GM10248 (cell line): Measurements from ENCODE around the gene FTMT.
"Not testable (repeated sequence)": the region's sequence is repeated elsewhere in the genome, so short reads cannot be mapped to it uniquely, and the experiment has no call there.

Source experiments
- CTCF ChIA-PET: fragments of 300-600 bp; sonication (Branson Sonifier 250); formaldehyde crosslinking; extraction: SDS; loops from one replicate; lab custom pipeline; 2021; ENCODE audit warnings: antibody characterized with exemption; lab: Yijun Ruan, JAX
- POLR2A ChIA-PET: fragments of 350-650 bp; sonication (Branson Sonifier 250); formaldehyde crosslinking; extraction: SDS; loops from one replicate; lab custom pipeline; 2020; ENCODE audit warnings: antibody characterized with exemption; lab: Yijun Ruan, JAX
- DNase-seq: peaks from one replicate; pipeline ENCODE4 v3.0.0; 2012; ENCODE audit errors: extremely low spot score
- TF ChIP-seq, protein P1 (sequence below): IDR thresholded peaks from 2 replicates; pipeline ENCODE4 v1.5.1; 2012; ENCODE audit warnings: mild to moderate bottlenecking, low read depth; ENCODE audit errors: extremely low read depth, missing control alignments, control extremely low read depth

The FTMT gene

DNA sequence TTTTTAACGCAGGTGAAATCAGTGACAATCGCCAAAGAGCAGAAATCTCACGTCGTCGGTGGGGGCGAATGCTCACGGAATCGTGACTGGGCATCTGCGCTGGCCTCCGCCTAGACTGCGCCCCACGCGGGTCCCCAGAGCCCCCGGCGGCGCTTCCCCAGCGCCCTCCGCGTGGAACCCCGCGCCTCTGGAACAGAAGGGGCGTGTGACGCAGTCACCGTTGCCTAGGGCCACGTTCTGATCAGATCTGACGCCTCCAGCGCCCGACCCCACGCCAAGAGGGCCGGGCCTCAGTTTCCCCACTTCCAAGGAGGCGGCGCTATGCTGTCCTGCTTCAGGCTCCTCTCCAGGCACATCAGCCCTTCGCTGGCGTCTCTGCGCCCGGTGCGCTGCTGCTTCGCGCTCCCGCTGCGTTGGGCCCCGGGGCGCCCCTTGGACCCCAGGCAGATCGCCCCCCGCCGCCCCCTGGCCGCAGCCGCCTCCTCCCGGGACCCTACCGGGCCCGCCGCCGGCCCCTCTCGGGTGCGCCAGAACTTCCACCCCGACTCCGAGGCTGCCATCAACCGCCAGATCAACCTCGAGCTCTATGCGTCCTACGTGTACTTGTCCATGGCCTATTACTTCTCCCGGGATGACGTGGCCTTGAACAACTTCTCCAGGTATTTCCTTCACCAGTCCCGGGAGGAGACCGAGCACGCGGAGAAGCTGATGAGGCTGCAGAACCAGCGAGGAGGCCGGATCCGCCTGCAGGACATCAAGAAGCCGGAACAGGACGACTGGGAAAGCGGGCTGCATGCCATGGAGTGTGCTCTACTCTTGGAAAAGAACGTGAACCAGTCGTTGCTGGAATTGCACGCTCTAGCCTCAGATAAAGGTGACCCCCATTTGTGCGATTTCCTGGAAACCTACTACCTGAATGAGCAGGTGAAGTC, at the start of gene FTMT:
TSS of gene FTMT (plus strand) at position 240 of the 932 bp plus-strand sequence. CDS start at position 322, 82 bp downstream.
- TF ChIP-seq, protein P1, sequence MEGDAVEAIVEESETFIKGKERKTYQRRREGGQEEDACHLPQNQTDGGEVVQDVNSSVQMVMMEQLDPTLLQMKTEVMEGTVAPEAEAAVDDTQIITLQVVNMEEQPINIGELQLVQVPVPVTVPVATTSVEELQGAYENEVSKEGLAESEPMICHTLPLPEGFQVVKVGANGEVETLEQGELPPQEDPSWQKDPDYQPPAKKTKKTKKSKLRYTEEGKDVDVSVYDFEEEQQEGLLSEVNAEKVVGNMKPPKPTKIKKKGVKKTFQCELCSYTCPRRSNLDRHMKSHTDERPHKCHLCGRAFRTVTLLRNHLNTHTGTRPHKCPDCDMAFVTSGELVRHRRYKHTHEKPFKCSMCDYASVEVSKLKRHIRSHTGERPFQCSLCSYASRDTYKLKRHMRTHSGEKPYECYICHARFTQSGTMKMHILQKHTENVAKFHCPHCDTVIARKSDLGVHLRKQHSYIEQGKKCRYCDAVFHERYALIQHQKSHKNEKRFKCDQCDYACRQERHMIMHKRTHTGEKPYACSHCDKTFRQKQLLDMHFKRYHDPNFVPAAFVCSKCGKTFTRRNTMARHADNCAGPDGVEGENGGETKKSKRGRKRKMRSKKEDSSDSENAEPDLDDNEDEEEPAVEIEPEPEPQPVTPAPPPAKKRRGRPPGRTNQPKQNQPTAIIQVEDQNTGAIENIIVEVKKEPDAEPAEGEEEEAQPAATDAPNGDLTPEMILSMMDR: no peak
- CTCF ChIA-PET: no interaction called here
- POLR2A ChIA-PET: no interaction called here
- no peak for DNase-seq

DNA sequence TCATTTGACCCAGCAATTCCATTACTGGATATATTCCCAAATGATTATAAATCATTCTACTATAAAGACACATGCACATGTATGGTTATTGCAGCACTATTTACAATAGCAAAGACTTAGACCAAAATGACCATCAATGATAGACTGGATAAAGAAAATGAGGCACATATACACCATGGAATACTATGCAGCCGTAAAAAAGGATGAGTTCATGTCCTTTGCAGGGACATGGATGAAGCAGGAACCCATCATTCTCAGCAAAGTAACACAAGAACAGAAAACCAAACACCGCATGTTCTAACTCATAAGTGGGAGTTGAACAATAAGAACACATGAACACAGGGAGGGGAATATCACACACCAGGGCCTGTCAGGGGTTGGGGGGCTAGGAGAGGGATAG, 46.4 kb upstream of the FTMT start:
- CTCF ChIA-PET, DNase-seq, POLR2A ChIA-PET: not testable (repeated sequence)

DNA sequence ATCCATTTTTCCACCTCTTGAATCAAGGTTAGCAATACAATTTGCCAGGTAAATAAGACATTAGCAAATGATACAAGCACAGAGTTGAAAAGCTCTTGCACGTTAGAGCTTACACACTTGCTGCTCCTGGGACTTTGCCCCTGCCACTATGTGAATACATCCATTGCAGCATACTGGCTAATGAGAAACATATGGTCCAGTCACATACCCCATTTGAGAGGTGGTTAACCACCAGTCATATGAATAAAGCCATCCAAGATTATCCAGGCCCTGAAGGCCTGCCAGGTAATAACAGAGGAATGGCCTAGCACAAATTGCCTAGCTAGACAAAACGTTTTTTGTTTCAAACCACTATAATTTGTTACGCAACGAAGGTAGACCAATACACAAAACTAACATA, 45.8 kb upstream of the FTMT start:
- TF ChIP-seq, protein P1: no peak
- ChIA-PET CTCF (no interaction called here), POLR2A (no interaction called here)
- no peak for DNase-seq

DNA sequence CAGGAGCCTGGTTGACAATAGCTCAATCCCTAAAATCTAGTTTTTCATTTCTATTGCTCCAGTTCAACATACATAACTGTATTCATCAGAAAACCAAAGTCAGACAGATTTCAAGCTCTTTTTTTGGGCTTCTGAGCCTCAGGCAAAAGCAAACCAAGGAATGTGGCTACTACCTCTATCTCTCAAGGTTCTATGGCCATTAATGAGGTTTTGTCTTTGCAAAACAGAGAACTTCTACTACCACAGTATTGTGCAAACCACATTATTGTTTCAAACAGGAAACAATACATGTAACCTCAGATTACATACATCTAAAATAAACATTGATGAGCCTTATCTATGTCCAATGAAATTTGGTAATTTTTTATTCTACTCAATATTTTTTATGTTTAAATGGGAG, 35.5 kb upstream of the FTMT start:
- POLR2A ChIA-PET: no interaction called here
- no peak for DNase-seq
- CTCF ChIA-PET: no interaction called here
- TF ChIP-seq, protein P1: no peak

DNA sequence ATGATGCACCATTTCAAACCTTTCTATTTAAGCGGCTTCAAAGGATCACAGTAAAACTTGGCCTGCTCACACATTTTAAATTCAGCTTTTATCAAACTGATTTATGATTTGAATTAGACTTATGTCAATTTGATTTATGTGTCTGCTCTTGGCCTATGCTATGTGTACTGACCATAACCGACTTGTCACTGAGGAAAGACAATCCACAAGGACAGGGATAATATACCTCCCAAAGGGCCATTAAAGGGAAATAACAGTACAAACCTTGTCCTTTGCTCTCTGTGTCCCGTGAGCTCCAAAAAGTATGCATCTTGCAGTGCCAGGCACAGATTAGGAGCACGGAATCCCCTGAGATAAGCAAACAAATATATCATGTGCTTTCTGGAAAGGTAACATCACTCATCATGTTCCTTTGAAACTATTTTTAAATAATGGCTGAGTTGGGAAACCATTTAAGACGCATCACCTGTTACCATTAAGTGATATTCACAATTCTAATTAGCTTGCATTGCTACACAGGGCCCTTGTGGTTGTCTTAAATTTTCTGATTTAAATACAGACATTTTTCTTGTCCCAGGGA, 31.9 kb upstream of the FTMT start:
- CTCF ChIA-PET: no interaction called here
- TF ChIP-seq, protein P1: no peak
- POLR2A ChIA-PET: no interaction called here
- DNase-seq: no peak

DNA sequence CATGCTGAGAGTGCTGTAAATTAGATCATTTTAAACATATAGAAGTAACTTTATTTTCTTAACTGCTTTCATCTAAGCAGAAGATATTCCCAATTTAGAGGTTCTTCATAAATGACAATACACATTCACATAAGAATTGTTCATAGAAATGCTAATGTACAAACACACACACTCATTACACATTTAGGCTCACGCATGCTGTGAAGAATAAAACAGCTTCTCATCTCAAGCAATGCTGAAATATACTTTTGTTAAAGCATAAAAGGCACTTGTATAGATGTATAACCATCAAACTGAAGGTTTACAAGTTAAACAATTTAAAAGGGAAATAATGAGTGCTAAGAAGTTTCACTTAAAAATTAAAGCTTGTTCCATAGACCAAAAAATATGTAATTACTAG, 18.1 kb upstream of the FTMT start:
- CTCF ChIA-PET: interaction anchor here (0.8 kb wide), 1 partner anchor 23 kb away, joined by 3 read pairs; no protein-coding TSS in a partner anchor
- TF ChIP-seq, protein P1: no peak
- POLR2A ChIA-PET: no interaction called here
- no peak for DNase-seq

DNA sequence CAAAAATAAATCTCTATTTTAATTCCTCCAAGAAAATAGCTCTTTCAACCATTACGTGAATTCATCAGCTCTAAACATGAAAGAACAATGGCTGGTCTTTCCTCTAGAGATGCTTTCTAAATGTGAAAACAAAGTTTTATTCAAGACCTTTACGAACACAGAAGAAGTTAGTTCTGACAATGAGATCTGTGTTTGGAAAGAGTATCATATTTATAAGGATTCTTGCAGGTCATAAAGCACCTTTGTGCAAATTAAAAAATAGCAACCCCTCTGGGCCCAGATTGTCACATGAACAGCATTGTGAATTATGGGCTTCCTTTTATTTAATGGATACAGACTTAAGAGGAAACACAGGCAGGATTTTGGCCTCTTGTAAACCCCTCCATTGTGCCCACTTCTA, 17.7 kb upstream of the FTMT start:
- CTCF ChIA-PET: interaction anchor here (0.8 kb wide), 1 partner anchor 23 kb away, joined by 3 read pairs; no protein-coding TSS in a partner anchor

More for the DNA sequence above, 17.7 kb upstream of the FTMT start:
- TF ChIP-seq, protein P1: no peak
- no peak for DNase-seq
- POLR2A ChIA-PET: no interaction called here
